NCI-H1436 (cell line): Measurements from ENCODE around the gene FGF9.
A peak's percentile ranks its signal among the peaks of the same experiment; 100 is the strongest.

Experiments
- DNase-seq: peaks from one replicate; lab custom pipeline; 2025; lab: John Stamatoyannopoulos, UW

Gene FGF9

GRCh38 chr13:21710163-21710562 lies 39.3 kb downstream of the FGF9 start:
- DNase-seq, result no peak

- DNase-seq, result no peak
Observed at GRCh38 chr13:21717817-21718216, 46.9 kb downstream of the FGF9 start.

DNA sequence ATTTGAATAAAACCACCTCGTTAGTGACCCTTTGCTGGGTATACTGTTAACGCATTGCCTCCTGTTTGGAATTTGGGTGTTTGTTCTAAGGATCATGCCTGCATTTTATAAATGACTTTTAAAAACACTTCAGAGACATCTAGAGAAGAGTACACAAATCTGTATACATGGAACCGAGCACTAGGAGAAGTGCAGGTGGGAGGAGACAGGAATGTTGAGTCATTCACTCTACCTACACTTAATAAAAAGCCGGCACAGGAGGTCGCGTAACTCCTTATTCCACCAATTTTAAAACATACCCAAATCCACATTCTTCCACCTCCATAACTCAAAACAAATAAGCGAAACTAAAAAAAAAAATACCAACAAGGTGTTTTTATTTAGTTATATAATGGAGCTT lies 48.6 kb downstream of the FGF9 start:
- no peak for DNase-seq

DNA sequence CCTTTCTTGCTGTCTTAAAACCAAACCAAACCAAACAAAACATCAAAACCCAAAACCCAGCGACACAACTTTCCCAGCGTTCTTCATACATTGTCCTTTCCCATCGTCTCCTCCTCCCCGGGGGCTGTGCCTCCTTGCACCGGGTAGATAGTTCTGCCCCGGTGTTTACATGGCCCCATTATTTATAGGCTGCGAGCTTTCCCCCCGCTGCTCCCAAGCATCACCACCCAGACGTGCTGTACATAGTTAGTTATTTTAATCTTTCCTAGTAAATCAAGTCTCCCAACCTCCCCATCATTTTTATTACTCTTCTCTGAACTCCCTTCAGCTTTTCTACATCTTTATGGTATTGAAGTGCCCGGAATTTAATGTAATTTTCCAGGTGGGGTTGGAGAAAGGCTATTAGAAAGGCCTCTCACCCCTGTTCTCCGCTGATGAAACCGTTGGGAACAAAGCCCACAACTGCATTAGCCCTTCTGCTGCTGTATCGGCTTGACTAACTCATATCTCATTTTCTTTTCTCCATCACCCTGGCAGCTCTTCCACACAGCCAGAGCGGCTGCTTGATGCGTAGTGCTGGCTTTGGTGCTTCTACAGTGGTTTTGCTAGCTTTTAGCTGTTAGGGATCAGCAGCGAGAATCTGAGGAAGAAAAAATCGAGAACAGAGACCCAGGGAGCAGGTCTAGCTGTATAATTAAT lies 53.1 kb downstream of the FGF9 start:
- no peak for DNase-seq

- DNase-seq, result no peak
Observed at GRCh38 chr13:21730186-21730880, 59.5 kb downstream of the FGF9 start.

GRCh38 chr13:21733475-21734263 lies 62.8 kb downstream of the FGF9 start:
- DNase-seq, result no peak

DNA sequence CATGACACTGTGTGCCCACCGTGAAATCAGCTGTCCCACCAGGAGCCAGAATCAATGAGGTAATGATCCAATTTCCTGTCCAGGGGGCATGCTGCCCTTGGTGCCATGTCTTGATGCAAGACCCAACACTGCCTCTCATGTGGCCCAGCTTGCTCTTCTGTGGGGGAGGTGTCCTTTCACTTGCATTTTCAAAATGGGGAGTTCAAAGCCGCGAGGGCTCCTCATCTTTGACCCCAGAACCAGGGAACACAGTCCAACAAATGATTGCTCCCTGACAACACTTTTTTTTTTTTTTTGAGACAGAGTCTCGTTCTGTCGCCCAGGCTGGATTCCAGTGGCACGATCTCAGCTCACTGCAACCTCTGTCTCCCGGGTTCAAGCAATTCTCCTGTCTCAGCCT lies 64.1 kb downstream of the FGF9 start:
- DNase-seq, result no peak

GRCh38 chr13:21735701-21736401 lies 65.0 kb downstream of the FGF9 start:
- DNase-seq, result peak; percentile 0

- DNase-seq, result no peak
Observed at GRCh38 chr13:21736926-21737325, 66.1 kb downstream of the FGF9 start.

- no peak for DNase-seq
Observed at GRCh38 chr13:21738630-21739029, 67.8 kb downstream of the FGF9 start.

DNA sequence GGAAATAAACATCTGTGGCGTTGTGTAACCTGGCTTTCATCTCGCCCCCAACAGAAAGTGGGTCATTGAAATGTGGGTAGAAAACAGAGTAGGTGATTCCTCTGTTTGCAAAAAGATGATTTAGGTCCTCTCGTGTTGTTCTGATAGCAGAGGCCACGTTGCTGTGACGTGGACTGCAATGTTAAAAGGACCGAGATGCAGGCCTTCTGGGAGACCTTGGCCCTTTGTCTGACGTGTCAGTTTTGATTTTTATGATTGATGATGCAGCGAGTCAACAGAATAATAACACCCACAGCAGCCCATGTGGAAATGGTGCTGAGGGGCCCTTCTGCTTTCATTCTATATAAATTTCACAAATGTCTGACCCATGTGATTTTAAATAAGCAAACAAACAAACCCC lies 68.9 kb downstream of the FGF9 start:
- no peak for DNase-seq

GRCh38 chr13:21741396-21741979 lies 70.6 kb downstream of the FGF9 start:
- DNase-seq, result no peak

GRCh38 chr13:21742096-21742495 lies 71.2 kb downstream of the FGF9 start:
- DNase-seq, result no peak

DNA sequence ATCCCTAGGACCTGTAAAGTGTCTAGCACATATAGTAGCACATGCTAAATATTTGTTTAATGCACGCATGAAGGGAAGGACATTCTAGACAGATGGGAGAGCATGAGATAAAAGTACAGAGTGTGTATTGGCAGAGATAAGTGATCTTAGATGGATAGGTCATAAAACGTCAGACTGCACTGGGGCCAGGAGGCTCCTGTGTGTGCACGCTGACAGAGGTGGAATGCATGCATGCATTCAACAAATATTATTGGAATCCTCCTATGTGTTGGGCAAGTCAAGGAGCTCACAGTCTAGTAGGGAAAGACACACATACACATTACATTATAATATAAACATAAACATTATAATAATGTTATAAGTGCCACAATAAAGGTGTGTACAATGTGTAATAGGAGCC lies 73.3 kb downstream of the FGF9 start:
- no peak for DNase-seq

GRCh38 chr13:21745307-21745706 lies 74.4 kb downstream of the FGF9 start:
- no peak for DNase-seq

- DNase-seq, result no peak
Observed at GRCh38 chr13:21747456-21747855, 76.6 kb downstream of the FGF9 start.

DNA sequence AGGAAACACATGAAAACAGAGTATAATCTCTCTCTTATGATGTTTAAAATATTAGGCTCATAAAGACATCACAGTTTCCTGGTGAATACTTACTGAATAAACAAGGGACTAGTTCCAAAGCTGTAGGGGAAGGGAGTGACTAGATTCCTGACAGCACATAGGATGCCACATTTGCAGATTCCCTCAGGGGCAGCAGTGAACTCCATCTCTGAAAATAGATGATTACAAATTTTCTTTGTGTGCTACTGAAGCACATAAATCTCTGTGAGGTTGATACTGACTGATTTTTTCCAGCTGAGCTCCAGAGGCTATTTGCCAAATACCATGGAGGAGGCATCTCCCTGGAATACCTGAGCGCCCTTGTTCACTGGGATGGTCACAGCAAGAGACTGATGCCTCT lies 77.3 kb downstream of the FGF9 start:
- no peak for DNase-seq

GRCh38 chr13:21749410-21749809 lies 78.5 kb downstream of the FGF9 start:
- DNase-seq, result no peak

DNA sequence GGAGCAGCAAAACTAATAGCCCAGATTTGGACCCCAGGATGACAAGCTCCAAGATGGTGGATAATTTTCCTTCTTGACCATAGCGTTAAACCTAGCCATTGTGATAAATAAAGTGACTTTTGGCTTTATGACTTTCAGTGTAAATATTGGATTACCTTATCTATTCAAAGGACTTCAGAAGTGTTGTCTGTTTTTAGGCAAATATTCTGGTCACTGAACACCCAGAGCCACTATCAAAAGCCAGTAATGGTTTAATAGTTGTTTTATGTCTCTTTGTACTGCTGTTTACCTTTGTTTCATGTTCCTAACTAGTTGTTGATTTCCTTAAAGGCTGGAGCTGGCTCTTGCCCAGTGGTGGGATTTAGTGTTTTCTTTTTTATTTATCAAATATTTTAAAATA lies 81.6 kb downstream of the FGF9 start:
- DNase-seq, result no peak

GRCh38 chr13:21753117-21753729 lies 82.3 kb downstream of the FGF9 start:
- no peak for DNase-seq
